ENCODE results near the gene SLC43A1. TPM values are rescaled to one million over a fixed set of nuclear protein-coding genes. Genes with fewer than 3 reads are reported as not detected.

SLC43A1 gene
- total RNA-seq, 2 donors from 2014 or later, result 18.2 to 20.9 TPM

- H3K27me3 ChIP-seq (replicated peaks; ENCODE audit: insufficient read depth), result no peaks in the 10 kb centered on the region
- H3K4me1 ChIP-seq (replicated peaks), result no peaks in the 10 kb centered on the region
- no peak for TF ChIP-seq POLR2A (IDR thresholded peaks at IDR 0.05)
- no peak for TF ChIP-seq CTCF (IDR thresholded peaks at IDR 0.05)
- no peak for TF ChIP-seq POLR2AphosphoS5 (IDR thresholded peaks at IDR 0.05)
- WGBS, result 79% methylated on average over 5 of the region's 5 CpGs
- no peak overlapping the region for H3K4me3 ChIP-seq
- no peak for DNase-seq (ENCODE audit: low spot score)
- no peaks in the 10 kb centered on the region for H3K9me3 ChIP-seq
- no peak overlapping the region for H3K27ac ChIP-seq
- peaks cover 0 to 6% of the 10 kb centered on the region in 2 donors for H3K36me3 ChIP-seq
- intact Hi-C loops (cut with DNase I), result no loop called here
Measured at GRCh38 chr11:57552479-57552878, 37.0 kb upstream of the SLC43A1 start.

- no peak overlapping the region for H3K27ac ChIP-seq
- no peaks in the 10 kb centered on the region for H3K27me3 ChIP-seq (replicated peaks; ENCODE audit: insufficient read depth)
- H3K36me3 ChIP-seq, result peaks cover 0 to 6% of the 10 kb centered on the region in 2 donors
- DNase-seq (ENCODE audit: low spot score), result no peak
- 87% methylated on average over 4 of the region's 4 CpGs for WGBS
- intact Hi-C loops (cut with DNase I), result no loop called here
- no peak overlapping the region for H3K4me3 ChIP-seq
- H3K4me1 ChIP-seq (replicated peaks), result no peaks in the 10 kb centered on the region
- TF ChIP-seq CTCF (IDR thresholded peaks at IDR 0.05) (no peak), POLR2A (IDR thresholded peaks at IDR 0.05) (no peak), POLR2AphosphoS5 (IDR thresholded peaks at IDR 0.05) (no peak)
- H3K9me3 ChIP-seq, result no peaks in the 10 kb centered on the region
Measured at GRCh38 chr11:57551941-57552340, 36.4 kb upstream of the SLC43A1 start.

GRCh38 chr11:57549983-57550382 lies 34.5 kb upstream of the SLC43A1 start:
- TF ChIP-seq CTCF (IDR thresholded peaks at IDR 0.05), result no peak
- no peak for TF ChIP-seq POLR2A (IDR thresholded peaks at IDR 0.05)
- TF ChIP-seq POLR2AphosphoS5 (IDR thresholded peaks at IDR 0.05), result no peak
- Histone ChIP-seq H3K27ac (no peak overlapping the region), H3K4me1 (replicated peaks) (no peaks in the 10 kb centered on the region), H3K36me3 (peaks cover 0 to 6% of the 10 kb centered on the region in 2 donors), H3K9me3 (no peaks in the 10 kb centered on the region), H3K4me3 (no peak overlapping the region), H3K27me3 (replicated peaks; ENCODE audit: insufficient read depth) (no peaks in the 10 kb centered on the region)
- 86% methylated on average over 8 of the region's 8 CpGs for WGBS
- DNase-seq (ENCODE audit: low spot score), result no peak
- intact Hi-C loops (cut with DNase I), result no loop called here

GRCh38 chr11:57547854-57548377 lies 32.4 kb upstream of the SLC43A1 start:
- H3K4me1 ChIP-seq (replicated peaks), result no peaks in the 10 kb centered on the region
- intact Hi-C loops (cut with DNase I), result no loop called here
- H3K9me3 ChIP-seq, result no peaks in the 10 kb centered on the region
- no peak for DNase-seq (ENCODE audit: low spot score)
- no peaks in the 10 kb centered on the region for H3K27me3 ChIP-seq (replicated peaks; ENCODE audit: insufficient read depth)
- TF ChIP-seq POLR2AphosphoS5 (IDR thresholded peaks at IDR 0.05), result no peak
- no peak overlapping the region for H3K4me3 ChIP-seq
- H3K27ac ChIP-seq, result no peak overlapping the region
- 55% methylated on average over 6 of the region's 6 CpGs for WGBS
- H3K36me3 ChIP-seq, result peaks cover 0 to 6% of the 10 kb centered on the region in 2 donors

- WGBS, result 60% methylated on average over 5 of the region's 5 CpGs
- Histone ChIP-seq H3K36me3 (peaks cover 0 to 6% of the 10 kb centered on the region in 2 donors), H3K4me3 (no peak overlapping the region), H3K27me3 (replicated peaks; ENCODE audit: insufficient read depth) (no peaks in the 10 kb centered on the region), H3K27ac (no peak overlapping the region), H3K9me3 (no peaks in the 10 kb centered on the region), H3K4me1 (replicated peaks) (no peaks in the 10 kb centered on the region)
- DNase-seq (ENCODE audit: low spot score), result no peak
- intact Hi-C loops (cut with DNase I), result no loop called here
- TF ChIP-seq POLR2AphosphoS5 (IDR thresholded peaks at IDR 0.05), result no peak
- TF ChIP-seq CTCF (IDR thresholded peaks at IDR 0.05), result no peak
- TF ChIP-seq POLR2A (IDR thresholded peaks at IDR 0.05), result no peak
Measured at GRCh38 chr11:57546869-57547475, 31.5 kb upstream of the SLC43A1 start.

Data from prostate gland (tissue), 2 donors.